Measurements from ENCODE around the gene OSBPL3. TPM values are rescaled to one million over a fixed set of nuclear protein-coding genes. Genes with fewer than 3 reads are reported as not detected.

OSBPL3 gene
- total RNA-seq, 1 experiment from 2014 or later = 11.6 TPM

GRCh38 chr7:24987331-24987842 lies 7.4 kb upstream of the OSBPL3 start:
- POLR2A ChIA-PET (ENCODE audit: unreplicated experiment) = no interaction called here
- intact Hi-C loops (cut with micrococcal nuclease) = no loop called here
- no peaks in the 10 kb centered on the region for H3K36me3 ChIP-seq (ENCODE audit: low read depth, low read length)
- no peaks in the 10 kb centered on the region; the same call in 1 of the 2 replicates for H3K4me1 ChIP-seq (ENCODE audit: insufficient read depth, low read length)
- no peak for ATAC-seq
- TF ChIP-seq EZH2phosphoT487 (IDR thresholded peaks at IDR 0.05; ENCODE audit: borderline replicate concordance, low read length) = no peak
- TF ChIP-seq CTCF (conservative IDR thresholded peaks at IDR 0.05; ENCODE audit: low read depth, low read length) = no peak
- no peak for TF ChIP-seq EZH2 (IDR thresholded peaks at IDR 0.05; ENCODE audit: low read length, unreplicated experiment)
- H3K4me2 ChIP-seq (ENCODE audit: low read length) = no peak overlapping the region
- H3K27me3 ChIP-seq (ENCODE audit: low read length) = no peaks in the 10 kb centered on the region
- H3K4me3 ChIP-seq (ENCODE audit: low read length) = no peak overlapping the region
- DNase-seq = no peak
- H3K9me3 ChIP-seq (ENCODE audit: low read length) = no peaks in the 10 kb centered on the region
- H3K27ac ChIP-seq (ENCODE audit: low read length) = no peak overlapping the region
- BruUV-seq (replicated peaks) = no TSS peak
- H4K20me1 ChIP-seq (ENCODE audit: low read length) = no peaks in the 10 kb centered on the region
- no peak overlapping the region for H2AFZ ChIP-seq (ENCODE audit: low read length)
- H3K79me2 ChIP-seq (ENCODE audit: low read length) = no peaks in the 10 kb centered on the region
- H3K9me2 ChIP-seq (replicated peaks; ENCODE audit: low read length) = no peaks in the 10 kb centered on the region
- no peaks in the 10 kb centered on the region for H3F3A ChIP-seq (ENCODE audit: low read length, unreplicated experiment)
- no peak overlapping the region for H3K9ac ChIP-seq (ENCODE audit: low read length)
- CTCF ChIA-PET = no interaction called here

GRCh38 chr7:24982917-24983316 lies 2.9 kb upstream of the OSBPL3 start:
- Histone ChIP-seq H3K27me3 (ENCODE audit: low read length) (no peaks in the 10 kb centered on the region), H3K4me2 (ENCODE audit: low read length) (no peak overlapping the region), H3K9ac (ENCODE audit: low read length) (no peak overlapping the region), H3K4me3 (ENCODE audit: low read length) (no peak overlapping the region), H3K4me1 (ENCODE audit: insufficient read depth, low read length) (peaks cover 16% of the 10 kb centered on the region), H3K9me2 (replicated peaks; ENCODE audit: low read length) (no peaks in the 10 kb centered on the region), H2AFZ (ENCODE audit: low read length) (no peak overlapping the region), H3K36me3 (ENCODE audit: low read depth, low read length) (no peaks in the 10 kb centered on the region), H3F3A (ENCODE audit: low read length, unreplicated experiment) (no peaks in the 10 kb centered on the region), H3K79me2 (ENCODE audit: low read length) (peaks cover 19% of the 10 kb centered on the region), H3K9me3 (ENCODE audit: low read length) (no peaks in the 10 kb centered on the region), H4K20me1 (ENCODE audit: low read length) (peaks cover 11% of the 10 kb centered on the region), H3K27ac (ENCODE audit: low read length) (no peak overlapping the region)
- ATAC-seq = no peak
- intact Hi-C loops (cut with micrococcal nuclease) = loop anchor here (5.0 kb wide), 1 partner anchor 76 kb away; no protein-coding TSS in a partner anchor
- BruUV-seq (replicated peaks) = no TSS peak
- POLR2A ChIA-PET (ENCODE audit: unreplicated experiment) = interaction anchor here (0.6 to 0.7 kb wide), 2 partner anchors 41 to 45 kb away, joined by 4 to 5 read pairs; no protein-coding TSS in a partner anchor
- DNase-seq = peak; percentile 26
- peak; percentile 71 for TF ChIP-seq CTCF (conservative IDR thresholded peaks at IDR 0.05; ENCODE audit: low read depth, low read length)
- no peak for TF ChIP-seq EZH2phosphoT487 (IDR thresholded peaks at IDR 0.05; ENCODE audit: borderline replicate concordance, low read length)
- CTCF ChIA-PET = interaction anchor here (1.9 kb wide), 1 partner anchor 171 kb away, joined by 5 read pairs; no protein-coding TSS in a partner anchor
